WI38 (cell line): ENCODE results near the gene HOTAIR.

ENCODE experiments used
- H3K4me3 ChIP-seq: 2 replicates; pipeline ENCODE4 v1.5.1; 2011; ENCODE audit warnings: low read depth, mild to moderate bottlenecking, control low read depth, low read length
- TF ChIP-seq, protein P1 (sequence below): IDR thresholded peaks from 2 replicates; pipeline ENCODE4 v1.5.1; 2012; ENCODE audit warnings: low read depth, mild to moderate bottlenecking, control low read depth, low read length

Gene HOTAIR

DNA sequence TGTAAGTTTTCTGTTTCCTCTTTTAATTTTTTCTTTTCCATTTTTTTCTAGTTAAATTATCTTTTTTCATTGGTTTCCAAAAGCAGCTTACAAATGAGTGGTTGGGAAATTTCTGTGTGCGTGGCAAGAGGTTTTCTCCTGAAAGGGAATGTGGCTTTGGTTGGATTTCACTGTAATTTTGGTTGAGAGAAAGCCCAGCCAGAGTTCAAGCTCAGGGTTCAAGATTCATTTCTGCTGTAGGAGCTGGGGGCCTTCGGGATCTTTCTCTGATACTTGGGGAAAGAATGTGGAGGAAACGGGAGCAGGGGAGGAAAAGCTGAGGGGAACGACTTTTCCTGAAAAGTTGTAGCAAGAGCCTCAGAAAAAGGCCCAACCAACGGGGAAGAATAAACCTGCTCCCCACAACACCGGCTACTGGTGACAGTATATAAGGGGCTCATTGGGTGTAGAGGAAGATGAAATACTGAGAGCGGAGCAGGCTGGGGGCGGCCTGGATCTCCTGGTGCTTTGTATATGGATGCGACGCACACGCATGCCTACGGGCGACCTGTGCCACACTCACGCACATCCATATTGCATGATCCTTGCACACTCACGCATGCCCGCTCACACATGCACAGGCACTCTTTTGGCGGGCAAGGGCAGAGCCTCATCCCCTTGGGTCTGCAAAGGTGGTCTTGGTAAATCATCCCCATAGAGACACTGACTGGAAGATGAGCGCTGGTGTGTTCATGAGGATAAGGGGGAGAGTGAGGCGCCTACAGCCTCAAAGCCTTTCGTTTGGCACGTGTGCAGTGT, 12.1 kb upstream of the HOTAIR start:
- H3K4me3 ChIP-seq, result no peak overlapping the region
- TF ChIP-seq, protein P1, sequence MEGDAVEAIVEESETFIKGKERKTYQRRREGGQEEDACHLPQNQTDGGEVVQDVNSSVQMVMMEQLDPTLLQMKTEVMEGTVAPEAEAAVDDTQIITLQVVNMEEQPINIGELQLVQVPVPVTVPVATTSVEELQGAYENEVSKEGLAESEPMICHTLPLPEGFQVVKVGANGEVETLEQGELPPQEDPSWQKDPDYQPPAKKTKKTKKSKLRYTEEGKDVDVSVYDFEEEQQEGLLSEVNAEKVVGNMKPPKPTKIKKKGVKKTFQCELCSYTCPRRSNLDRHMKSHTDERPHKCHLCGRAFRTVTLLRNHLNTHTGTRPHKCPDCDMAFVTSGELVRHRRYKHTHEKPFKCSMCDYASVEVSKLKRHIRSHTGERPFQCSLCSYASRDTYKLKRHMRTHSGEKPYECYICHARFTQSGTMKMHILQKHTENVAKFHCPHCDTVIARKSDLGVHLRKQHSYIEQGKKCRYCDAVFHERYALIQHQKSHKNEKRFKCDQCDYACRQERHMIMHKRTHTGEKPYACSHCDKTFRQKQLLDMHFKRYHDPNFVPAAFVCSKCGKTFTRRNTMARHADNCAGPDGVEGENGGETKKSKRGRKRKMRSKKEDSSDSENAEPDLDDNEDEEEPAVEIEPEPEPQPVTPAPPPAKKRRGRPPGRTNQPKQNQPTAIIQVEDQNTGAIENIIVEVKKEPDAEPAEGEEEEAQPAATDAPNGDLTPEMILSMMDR, result no peak

- TF ChIP-seq, protein P1, result no peak
- H3K4me3 ChIP-seq, result no peak overlapping the region
Measured at GRCh38 chr12:53985994-53986685, 11.4 kb upstream of the HOTAIR start.

DNA sequence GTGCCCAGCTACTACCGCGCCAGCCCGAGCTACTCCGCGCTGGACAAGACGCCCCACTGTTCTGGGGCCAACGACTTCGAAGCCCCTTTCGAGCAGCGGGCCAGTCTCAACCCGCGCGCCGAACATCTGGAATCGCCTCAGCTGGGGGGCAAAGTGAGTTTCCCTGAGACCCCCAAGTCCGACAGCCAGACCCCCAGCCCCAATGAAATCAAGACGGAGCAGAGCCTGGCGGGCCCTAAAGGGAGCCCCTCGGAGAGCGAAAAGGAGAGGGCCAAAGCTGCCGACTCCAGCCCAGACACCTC, 10.9 kb upstream of the HOTAIR start:
- TF ChIP-seq, protein P1, result no peak
- H3K4me3 ChIP-seq, result no peak overlapping the region

DNA sequence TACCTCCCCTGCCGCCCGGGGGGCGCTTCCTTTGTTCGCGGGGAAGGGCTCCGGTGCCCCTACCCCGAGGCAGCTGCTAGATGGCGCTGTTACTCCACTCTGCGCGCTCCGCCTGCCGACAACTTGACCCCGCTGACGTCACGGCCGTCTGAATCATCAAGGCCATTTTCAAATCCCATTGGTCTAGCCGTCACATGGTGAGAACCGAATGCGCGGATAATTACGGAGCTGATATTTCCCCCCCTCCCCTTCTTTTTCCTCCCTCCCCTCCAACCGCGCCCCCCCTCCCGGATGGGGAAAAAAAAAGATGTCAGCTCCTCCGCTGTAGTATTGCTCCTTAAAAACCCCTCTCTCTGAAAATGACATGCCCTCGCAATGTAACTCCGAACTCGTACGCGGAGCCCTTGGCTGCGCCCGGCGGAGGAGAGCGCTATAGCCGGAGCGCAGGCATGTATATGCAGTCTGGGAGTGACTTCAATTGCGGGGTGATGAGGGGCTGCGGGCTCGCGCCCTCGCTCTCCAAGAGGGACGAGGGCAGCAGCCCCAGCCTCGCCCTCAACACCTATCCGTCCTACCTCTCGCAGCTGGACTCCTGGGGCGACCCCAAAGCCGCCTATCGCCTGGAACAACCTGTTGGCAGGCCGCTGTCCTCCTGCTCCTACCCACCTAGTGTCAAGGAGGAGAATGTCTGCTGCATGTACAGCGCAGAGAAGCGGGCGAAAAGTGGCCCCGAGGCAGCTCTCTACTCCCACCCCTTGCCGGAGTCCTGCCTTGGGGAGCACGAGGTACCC, 10.3 kb upstream of the HOTAIR start, which contains the start of gene HOXC10:
TSS of gene HOXC10 (plus strand) at position 246 of the 791 bp plus-strand sequence. CDS start at position 360, 114 bp downstream.
- TF ChIP-seq, protein P1, result peak; percentile 30; the same call in 1 of the 2 replicates
- no peak within 1 kb of the TSS for H3K4me3 ChIP-seq

DNA sequence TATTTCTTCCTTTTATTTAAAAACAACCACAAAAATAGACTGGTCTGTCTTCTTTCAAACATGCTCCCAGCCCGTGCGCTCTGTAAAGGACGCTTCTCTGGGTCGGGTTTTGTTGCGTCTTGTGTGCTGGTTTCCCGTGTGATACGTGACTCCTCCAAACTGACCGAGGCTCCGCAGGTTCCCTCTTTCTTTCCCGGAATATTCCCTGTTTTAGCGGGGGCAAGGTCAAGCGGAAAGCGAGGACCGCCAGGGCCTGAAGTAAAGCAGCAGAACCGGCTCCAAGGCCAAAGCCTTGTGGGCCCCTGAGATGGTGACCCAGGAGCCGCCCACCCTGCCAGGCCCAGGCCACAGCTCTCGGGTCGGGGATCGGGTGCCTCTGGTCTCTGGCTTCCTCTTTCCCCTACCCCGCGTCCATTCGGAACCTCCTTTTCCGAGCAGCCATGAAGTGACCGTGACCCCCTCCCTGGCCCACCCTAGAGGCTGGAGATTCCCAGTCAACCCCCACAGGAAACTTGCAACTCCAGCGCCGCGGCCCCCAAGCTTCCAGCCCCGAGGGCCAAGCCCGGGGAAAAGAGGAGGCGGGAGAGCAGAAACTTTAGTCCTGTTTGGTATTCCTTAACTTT, 9.3 kb upstream of the HOTAIR start:
- no peak overlapping the region for H3K4me3 ChIP-seq
- TF ChIP-seq, protein P1, result no peak

DNA sequence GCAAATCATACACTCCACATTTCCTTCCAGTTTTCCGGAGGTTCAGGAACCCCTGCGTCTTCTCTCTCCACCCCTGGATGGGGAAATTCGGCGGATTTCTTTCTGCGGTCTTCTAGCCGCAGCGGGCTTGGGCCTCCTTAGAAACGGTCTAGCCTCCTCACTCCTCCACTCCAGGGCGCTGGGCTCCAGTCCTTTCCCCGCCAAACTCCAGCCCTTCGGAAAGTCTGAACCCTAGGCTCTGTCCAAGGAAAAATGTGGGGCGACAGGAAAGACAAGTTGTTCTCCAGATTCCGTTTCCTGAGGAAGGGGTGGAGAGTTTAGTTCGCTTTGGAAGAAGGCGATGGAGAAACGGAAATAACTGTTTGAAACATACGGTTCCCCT, 8.8 kb upstream of the HOTAIR start:
- no peak overlapping the region for H3K4me3 ChIP-seq
- TF ChIP-seq, protein P1, result no peak
